ENCODE data around the gene RPAIN.

GRCh38 chr17:5419959-5420653 is at the start of gene RPAIN:
- no peak for TF ChIP-seq ZFP30 (CRISPR knock-in tag; IDR thresholded peaks at IDR 0.05)
- TF ChIP-seq ZFP3 (CRISPR knock-in tag; IDR thresholded peaks at IDR 0.05), result no peak
- no peak for TF ChIP-seq ZC3H10 (CRISPR knock-in tag; IDR thresholded peaks at IDR 0.05)
- no peak for TF ChIP-seq ZNF565 (CRISPR knock-in tag; conservative IDR thresholded peaks at IDR 0.05; ENCODE audit: low read depth)
- TF ChIP-seq GLIS3 (CRISPR knock-in tag; IDR thresholded peaks at IDR 0.05), result no peak
- TF ChIP-seq ARNTL (CRISPR knock-in tag; IDR thresholded peaks at IDR 0.05; ENCODE audit: borderline replicate concordance, low read depth), result no peak
- TF ChIP-seq BACH2 (CRISPR knock-in tag; IDR thresholded peaks at IDR 0.05; ENCODE audit: borderline replicate concordance), result no peak
- no peak for TF ChIP-seq ESRRG (CRISPR knock-in tag; IDR thresholded peaks at IDR 0.05)
- no peak for TF ChIP-seq TOX (CRISPR knock-in tag; IDR thresholded peaks at IDR 0.05; ENCODE audit: borderline replicate concordance)
- TF ChIP-seq CSDC2 (CRISPR knock-in tag; IDR thresholded peaks at IDR 0.05), result no peak

Measured in SK-N-SH treated with all-trans-retinoic acid at 6 μM for 48 hours (cell line).